ENCODE measurements around the gene CCDC88C.
A peak's percentile ranks its signal among the peaks of the same experiment; 100 is the strongest.

Gene CCDC88C

DNA sequence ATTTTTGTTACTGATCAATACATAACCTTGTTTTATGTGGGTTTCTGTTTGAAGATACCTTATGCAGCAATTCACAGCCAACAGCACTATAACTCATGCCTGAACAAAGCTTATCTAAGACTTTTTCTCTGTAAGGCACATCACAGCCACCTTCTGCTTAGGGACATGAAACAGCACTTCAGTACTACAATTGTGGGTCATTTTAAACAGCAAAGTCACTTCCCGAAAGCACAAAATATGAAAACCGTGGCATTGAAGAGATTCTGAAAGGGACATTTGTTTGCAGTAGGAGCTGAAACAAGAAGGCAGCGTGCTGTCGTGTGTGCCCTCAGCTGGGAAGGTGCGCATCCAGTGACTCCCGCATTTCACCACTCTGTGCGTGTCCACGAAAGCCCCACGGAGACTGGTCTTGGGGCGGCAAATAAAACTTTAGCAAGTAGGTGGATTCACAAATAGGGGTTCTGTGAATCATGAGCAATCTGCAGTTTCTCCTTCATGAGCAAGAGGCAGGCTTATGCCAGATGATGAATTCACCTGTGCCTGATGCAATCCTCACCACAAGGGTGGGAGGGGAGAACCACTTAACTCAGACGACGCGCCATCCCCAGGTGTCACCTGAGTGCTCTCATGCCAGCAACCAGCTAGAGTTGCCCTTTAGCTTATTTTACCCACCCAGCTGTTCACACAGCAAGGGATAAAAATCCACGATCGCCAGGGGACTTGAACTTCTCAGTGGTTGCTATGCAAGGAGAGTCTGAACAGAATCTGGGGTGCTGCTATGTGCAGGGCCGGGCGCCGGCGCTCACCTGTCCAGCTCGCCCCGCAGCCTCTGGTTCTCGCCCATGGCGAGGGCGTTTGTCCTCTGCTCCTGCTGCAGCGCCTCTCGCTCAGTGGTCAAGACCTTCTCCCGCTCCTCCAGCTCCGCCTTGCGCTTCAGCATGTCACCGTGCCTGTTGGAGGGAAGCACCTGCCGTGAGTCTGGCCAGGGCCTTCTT is 118.2 kb downstream of the CCDC88C start:
- CTCF ChIA-PET: interaction anchor here (0.8 to 1.4 kb wide), 5 partner anchors 9 to 126 kb away, joined by 3 read pairs; no protein-coding TSS in a partner anchor
- H3K9me3 ChIP-seq (ENCODE audit: control extremely low read depth in 1 of 5, control insufficient read depth in 4 of 5, insufficient read depth in 2 of 5, low read depth in 1 of 5, low read length in 4 of 5): no peaks in the 10 kb centered on the region
- peak overlapping the region; percentile 6 to 25 for H3K27ac ChIP-seq (ENCODE audit: insufficient read depth in 1 of 2, low read depth in 1 of 2, low read length in 2 of 2, poor library complexity in 1 of 2, severe bottlenecking in 2 of 2)
- POLR2A ChIA-PET: interaction anchor here (0.6 kb wide), 2 partner anchors 10 to 50 kb away, joined by 3 to 6 read pairs; no protein-coding TSS in a partner anchor
- peaks cover 0 to 25% (median 9%) of the 10 kb centered on the region in 4 experiments for H3K4me1 ChIP-seq (ENCODE audit: control extremely low read depth in 1 of 4, control insufficient read depth in 4 of 4, insufficient read depth in 4 of 4, low read length in 3 of 4)
- DNase-seq: peak in 2 of 3 donors; percentile 71 to 80
- WGBS (ENCODE audit: insufficient coverage): 77% methylated on average over 31 of the region's 31 CpGs
- H3K27me3 ChIP-seq (replicated peaks in 2 of 5; ENCODE audit: control insufficient read depth in 4 of 5, insufficient read depth in 5 of 5, low read length in 4 of 5): no peaks in the 10 kb centered on the region
- no peak overlapping the region for H3K4me3 ChIP-seq (ENCODE audit: control insufficient read depth in 1 of 7, extremely low read depth in 1 of 7, insufficient read depth in 4 of 7, low read depth in 2 of 7, low read length in 6 of 7)
- peaks cover 35 to 84% (median 58%) of the 10 kb centered on the region in 4 experiments for H3K36me3 ChIP-seq (ENCODE audit: control insufficient read depth in 4 of 4, insufficient read depth in 4 of 4, low read length in 3 of 4)

- POLR2A ChIA-PET: interaction anchor here (0.6 kb wide), 1 partner anchor 51 kb away, joined by 6 read pairs; no protein-coding TSS in a partner anchor
- no peak for DNase-seq
- Histone ChIP-seq H3K27me3 (replicated peaks in 2 of 5; ENCODE audit: control insufficient read depth in 4 of 5, insufficient read depth in 5 of 5, low read length in 4 of 5) (no peaks in the 10 kb centered on the region), H3K36me3 (ENCODE audit: control insufficient read depth in 4 of 4, insufficient read depth in 4 of 4, low read length in 3 of 4) (peaks cover 30 to 84% (median 61%) of the 10 kb centered on the region in 4 experiments), H3K9me3 (ENCODE audit: control extremely low read depth in 1 of 5, control insufficient read depth in 4 of 5, insufficient read depth in 2 of 5, low read depth in 1 of 5, low read length in 4 of 5) (no peaks in the 10 kb centered on the region), H3K27ac (ENCODE audit: insufficient read depth in 1 of 2, low read depth in 1 of 2, low read length in 2 of 2, poor library complexity in 1 of 2, severe bottlenecking in 2 of 2) (peak overlapping the region in 1 of 2 experiments; percentile 6), H3K4me1 (ENCODE audit: control extremely low read depth in 1 of 4, control insufficient read depth in 4 of 4, insufficient read depth in 4 of 4, low read length in 3 of 4) (peaks cover 0 to 24% (median 9%) of the 10 kb centered on the region in 4 experiments), H3K4me3 (ENCODE audit: control insufficient read depth in 1 of 7, extremely low read depth in 1 of 7, insufficient read depth in 4 of 7, low read depth in 2 of 7, low read length in 6 of 7) (no peak overlapping the region)
- CTCF ChIA-PET: interaction anchor here (2.7 kb wide), 1 partner anchor 11 kb away, joined by 17 read pairs; no protein-coding TSS in a partner anchor
- WGBS (ENCODE audit: insufficient coverage): 89% methylated on average over 5 of the region's 11 CpGs
Measured at GRCh38 chr14:91298576-91298975, 119.0 kb downstream of the CCDC88C start.

GRCh38 chr14:91297081-91297711 is 120.4 kb downstream of the CCDC88C start:
- no peak overlapping the region for H3K27ac ChIP-seq (ENCODE audit: insufficient read depth in 1 of 2, low read depth in 1 of 2, low read length in 2 of 2, poor library complexity in 1 of 2, severe bottlenecking in 2 of 2)
- no peak overlapping the region for H3K4me3 ChIP-seq (ENCODE audit: control insufficient read depth in 1 of 7, extremely low read depth in 1 of 7, insufficient read depth in 4 of 7, low read depth in 2 of 7, low read length in 6 of 7)
- POLR2A ChIA-PET: interaction anchor here (0.6 kb wide), 1 partner anchor 565 kb away, joined by 3 read pairs; no protein-coding TSS in a partner anchor
- no peaks in the 10 kb centered on the region for H3K9me3 ChIP-seq (ENCODE audit: control extremely low read depth in 1 of 5, control insufficient read depth in 4 of 5, insufficient read depth in 2 of 5, low read depth in 1 of 5, low read length in 4 of 5)
- H3K36me3 ChIP-seq (ENCODE audit: control insufficient read depth in 4 of 4, insufficient read depth in 4 of 4, low read length in 3 of 4): peaks cover 37 to 92% (median 64%) of the 10 kb centered on the region in 4 experiments
- no peaks in the 10 kb centered on the region for H3K27me3 ChIP-seq (replicated peaks in 2 of 5; ENCODE audit: control insufficient read depth in 4 of 5, insufficient read depth in 5 of 5, low read length in 4 of 5)
- peaks cover 0 to 16% (median 5%) of the 10 kb centered on the region in 4 experiments for H3K4me1 ChIP-seq (ENCODE audit: control extremely low read depth in 1 of 4, control insufficient read depth in 4 of 4, insufficient read depth in 4 of 4, low read length in 3 of 4)
- DNase-seq: no peak
- CTCF ChIA-PET: interaction anchor here (0.9 to 2.7 kb wide), 7 partner anchors 8 to 123 kb away, joined by 3 to 17 read pairs (median 3); no protein-coding TSS in a partner anchor
- WGBS (ENCODE audit: insufficient coverage): 90% methylated on average over 13 of the region's 16 CpGs

DNA sequence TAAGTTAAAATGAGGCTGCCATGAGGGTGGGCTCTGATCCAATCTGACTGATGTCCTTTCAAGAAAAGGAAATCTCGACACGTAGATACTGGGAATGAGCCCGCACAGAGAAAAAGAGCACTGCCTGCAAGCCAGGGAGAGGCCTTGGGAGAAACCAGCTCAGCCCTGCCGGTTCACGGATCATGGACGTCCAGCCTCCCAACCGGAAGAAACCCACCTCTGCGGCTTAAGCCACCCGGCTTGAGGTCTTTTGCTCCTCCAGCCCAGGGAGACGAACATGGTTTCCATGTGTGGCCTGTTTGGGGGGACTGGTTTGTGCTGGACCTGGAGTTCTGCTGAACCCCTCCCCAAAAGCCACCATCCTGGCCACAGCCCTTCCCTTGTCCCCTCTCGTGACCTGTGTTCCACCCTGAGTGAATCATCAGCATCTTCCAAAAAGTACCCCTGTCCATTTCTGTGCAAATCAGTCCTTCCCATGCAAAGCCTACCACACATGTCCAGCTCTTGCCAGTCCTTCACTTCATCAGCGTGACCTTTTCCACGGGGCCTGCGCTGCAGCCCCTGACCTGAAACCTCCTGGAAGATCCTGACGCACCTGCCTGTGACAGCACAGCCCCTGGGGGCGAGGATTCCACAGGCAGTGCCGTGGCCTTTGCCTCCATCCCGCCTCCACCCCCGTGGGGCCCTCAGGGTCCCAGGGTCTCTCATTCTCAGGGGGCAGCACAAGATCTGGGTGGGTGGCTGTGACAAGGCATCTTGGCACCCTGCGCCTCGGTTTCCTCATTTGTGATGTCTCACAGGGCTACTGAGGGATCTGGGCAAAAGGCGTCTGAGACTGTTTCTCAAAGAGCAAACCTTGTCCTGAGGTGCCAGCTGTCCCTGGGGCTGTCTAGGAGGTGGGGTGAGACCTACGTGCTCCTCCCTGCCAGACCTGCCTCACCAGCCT is 121.5 kb downstream of the CCDC88C start:
- Histone ChIP-seq H3K4me1 (ENCODE audit: control extremely low read depth in 1 of 4, control insufficient read depth in 4 of 4, insufficient read depth in 4 of 4, low read length in 3 of 4) (peaks cover 0 to 16% (median 5%) of the 10 kb centered on the region in 4 experiments), H3K27me3 (replicated peaks in 2 of 5; ENCODE audit: control insufficient read depth in 4 of 5, insufficient read depth in 5 of 5, low read length in 4 of 5) (no peaks in the 10 kb centered on the region), H3K4me3 (ENCODE audit: control insufficient read depth in 1 of 7, extremely low read depth in 1 of 7, insufficient read depth in 4 of 7, low read depth in 2 of 7, low read length in 6 of 7) (no peak overlapping the region), H3K27ac (ENCODE audit: insufficient read depth in 1 of 2, low read depth in 1 of 2, low read length in 2 of 2, poor library complexity in 1 of 2, severe bottlenecking in 2 of 2) (no peak overlapping the region), H3K9me3 (ENCODE audit: control extremely low read depth in 1 of 5, control insufficient read depth in 4 of 5, insufficient read depth in 2 of 5, low read depth in 1 of 5, low read length in 4 of 5) (no peaks in the 10 kb centered on the region), H3K36me3 (ENCODE audit: control insufficient read depth in 4 of 4, insufficient read depth in 4 of 4, low read length in 3 of 4) (peaks cover 37 to 93% (median 65%) of the 10 kb centered on the region in 4 experiments)
- 98% methylated on average over 22 of the region's 23 CpGs for WGBS (ENCODE audit: insufficient coverage)
- ChIA-PET POLR2A (no interaction called here), CTCF (interaction anchor here (0.8 to 2.7 kb wide), 4 partner anchors 9 to 122 kb away, joined by 3 to 17 read pairs (median 5); no protein-coding TSS in a partner anchor)
- DNase-seq: no peak

DNA sequence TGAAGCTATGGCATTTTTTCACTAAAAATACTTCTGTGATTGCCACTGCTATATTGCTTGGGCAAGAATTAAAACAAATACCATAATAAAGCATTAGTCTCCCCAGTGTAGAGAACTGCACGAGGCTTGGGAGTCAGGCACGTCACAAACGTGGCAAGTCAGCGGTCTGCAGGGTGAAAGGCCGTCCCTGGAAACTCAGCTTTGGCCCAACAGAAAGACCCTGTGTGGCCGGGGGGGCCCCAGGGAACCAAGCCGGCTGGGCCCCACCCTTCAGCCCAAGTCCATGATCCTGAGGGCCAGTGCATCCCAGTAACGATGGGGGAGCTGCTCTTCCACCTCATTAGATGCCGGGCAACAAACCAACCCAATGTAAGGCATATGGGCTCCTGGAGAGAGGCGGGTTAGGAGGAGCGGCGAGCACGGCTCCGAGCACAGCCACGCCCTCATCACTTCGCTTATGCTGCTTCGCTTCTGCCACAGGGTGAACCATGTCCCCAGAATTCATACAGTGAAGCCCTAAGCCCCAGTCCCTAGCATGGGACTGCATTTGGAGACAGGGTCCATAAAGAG is 122.3 kb downstream of the CCDC88C start:
- no peak overlapping the region for H3K27ac ChIP-seq (ENCODE audit: insufficient read depth in 1 of 2, low read depth in 1 of 2, low read length in 2 of 2, poor library complexity in 1 of 2, severe bottlenecking in 2 of 2)
- H3K36me3 ChIP-seq (ENCODE audit: control insufficient read depth in 4 of 4, insufficient read depth in 4 of 4, low read length in 3 of 4): peaks cover 35 to 93% (median 64%) of the 10 kb centered on the region in 4 experiments
- DNase-seq: no peak
- no peaks in the 10 kb centered on the region for H3K27me3 ChIP-seq (replicated peaks in 2 of 5; ENCODE audit: control insufficient read depth in 4 of 5, insufficient read depth in 5 of 5, low read length in 4 of 5)
- peaks cover 0 to 16% (median 5%) of the 10 kb centered on the region in 4 experiments for H3K4me1 ChIP-seq (ENCODE audit: control extremely low read depth in 1 of 4, control insufficient read depth in 4 of 4, insufficient read depth in 4 of 4, low read length in 3 of 4)
- WGBS (ENCODE audit: insufficient coverage): 97% methylated on average over 16 of the region's 17 CpGs
- H3K4me3 ChIP-seq (ENCODE audit: control insufficient read depth in 1 of 7, extremely low read depth in 1 of 7, insufficient read depth in 4 of 7, low read depth in 2 of 7, low read length in 6 of 7): no peak overlapping the region
- H3K9me3 ChIP-seq (ENCODE audit: control extremely low read depth in 1 of 5, control insufficient read depth in 4 of 5, insufficient read depth in 2 of 5, low read depth in 1 of 5, low read length in 4 of 5): no peaks in the 10 kb centered on the region
- ChIA-PET POLR2A (no interaction called here), CTCF (interaction anchor here (0.6 kb wide), 1 partner anchor 52 kb away, joined by 3 read pairs; no protein-coding TSS in a partner anchor)

DNA sequence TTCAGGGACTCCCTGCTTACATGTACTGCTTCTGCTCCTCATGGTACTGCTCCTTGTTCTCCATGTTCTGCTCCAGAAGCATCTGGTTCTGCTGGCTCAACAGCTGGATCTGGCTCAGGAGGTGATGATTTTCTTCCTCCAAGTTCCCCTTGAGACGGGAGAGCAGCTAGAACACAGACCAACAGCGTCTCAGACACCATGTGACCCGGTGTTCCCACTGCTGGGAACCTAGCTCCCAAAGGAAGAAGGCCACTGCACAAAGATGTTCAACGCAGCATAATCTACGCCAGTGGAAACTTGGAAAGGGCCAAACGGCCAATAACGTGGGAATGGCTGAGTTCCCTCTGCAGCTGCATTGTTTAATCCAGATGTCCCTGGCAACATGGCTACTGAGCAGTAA is 123.5 kb downstream of the CCDC88C start:
- Histone ChIP-seq H3K36me3 (ENCODE audit: control insufficient read depth in 4 of 4, insufficient read depth in 4 of 4, low read length in 3 of 4) (peaks cover 32 to 93% (median 64%) of the 10 kb centered on the region in 4 experiments), H3K9me3 (ENCODE audit: control extremely low read depth in 1 of 5, control insufficient read depth in 4 of 5, insufficient read depth in 2 of 5, low read depth in 1 of 5, low read length in 4 of 5) (no peaks in the 10 kb centered on the region), H3K27me3 (replicated peaks in 2 of 5; ENCODE audit: control insufficient read depth in 4 of 5, insufficient read depth in 5 of 5, low read length in 4 of 5) (no peaks in the 10 kb centered on the region), H3K4me1 (ENCODE audit: control extremely low read depth in 1 of 4, control insufficient read depth in 4 of 4, insufficient read depth in 4 of 4, low read length in 3 of 4) (peaks cover 0 to 7% (median 3%) of the 10 kb centered on the region in 4 experiments), H3K27ac (ENCODE audit: insufficient read depth in 1 of 2, low read depth in 1 of 2, low read length in 2 of 2, poor library complexity in 1 of 2, severe bottlenecking in 2 of 2) (no peak overlapping the region), H3K4me3 (ENCODE audit: control insufficient read depth in 1 of 7, extremely low read depth in 1 of 7, insufficient read depth in 4 of 7, low read depth in 2 of 7, low read length in 6 of 7) (no peak overlapping the region)
- CTCF ChIA-PET: interaction anchor here (1.6 kb wide), 1 partner anchor 9 kb away, joined by 5 read pairs; no protein-coding TSS in a partner anchor
- DNase-seq: no peak
- POLR2A ChIA-PET: no interaction called here
- 97% methylated on average over 7 of the region's 7 CpGs for WGBS (ENCODE audit: insufficient coverage)

All from common myeloid progenitor, CD34-positive (primary cell).